HG03439 (cell line): ENCODE measurements around the gene ZNRF4.
"Not testable (repeated sequence)": the region's sequence is repeated elsewhere in the genome, so short reads cannot be mapped to it uniquely, and the experiment has no call there.

ENCODE experiments used
- ATAC-seq: cut with Tn5 transposase; IDR thresholded peaks from one replicate; pipeline ENCODE4 v1.9.1; 2021; ENCODE audit warnings: mild to moderate bottlenecking, moderate library complexity; ENCODE audit not compliant: unreplicated experiment

Gene ZNRF4, protein sequence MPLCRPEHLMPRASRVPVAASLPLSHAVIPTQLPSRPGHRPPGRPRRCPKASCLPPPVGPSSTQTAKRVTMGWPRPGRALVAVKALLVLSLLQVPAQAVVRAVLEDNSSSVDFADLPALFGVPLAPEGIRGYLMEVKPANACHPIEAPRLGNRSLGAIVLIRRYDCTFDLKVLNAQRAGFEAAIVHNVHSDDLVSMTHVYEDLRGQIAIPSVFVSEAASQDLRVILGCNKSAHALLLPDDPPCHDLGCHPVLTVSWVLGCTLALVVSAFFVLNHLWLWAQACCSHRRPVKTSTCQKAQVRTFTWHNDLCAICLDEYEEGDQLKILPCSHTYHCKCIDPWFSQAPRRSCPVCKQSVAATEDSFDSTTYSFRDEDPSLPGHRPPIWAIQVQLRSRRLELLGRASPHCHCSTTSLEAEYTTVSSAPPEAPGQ

DNA sequence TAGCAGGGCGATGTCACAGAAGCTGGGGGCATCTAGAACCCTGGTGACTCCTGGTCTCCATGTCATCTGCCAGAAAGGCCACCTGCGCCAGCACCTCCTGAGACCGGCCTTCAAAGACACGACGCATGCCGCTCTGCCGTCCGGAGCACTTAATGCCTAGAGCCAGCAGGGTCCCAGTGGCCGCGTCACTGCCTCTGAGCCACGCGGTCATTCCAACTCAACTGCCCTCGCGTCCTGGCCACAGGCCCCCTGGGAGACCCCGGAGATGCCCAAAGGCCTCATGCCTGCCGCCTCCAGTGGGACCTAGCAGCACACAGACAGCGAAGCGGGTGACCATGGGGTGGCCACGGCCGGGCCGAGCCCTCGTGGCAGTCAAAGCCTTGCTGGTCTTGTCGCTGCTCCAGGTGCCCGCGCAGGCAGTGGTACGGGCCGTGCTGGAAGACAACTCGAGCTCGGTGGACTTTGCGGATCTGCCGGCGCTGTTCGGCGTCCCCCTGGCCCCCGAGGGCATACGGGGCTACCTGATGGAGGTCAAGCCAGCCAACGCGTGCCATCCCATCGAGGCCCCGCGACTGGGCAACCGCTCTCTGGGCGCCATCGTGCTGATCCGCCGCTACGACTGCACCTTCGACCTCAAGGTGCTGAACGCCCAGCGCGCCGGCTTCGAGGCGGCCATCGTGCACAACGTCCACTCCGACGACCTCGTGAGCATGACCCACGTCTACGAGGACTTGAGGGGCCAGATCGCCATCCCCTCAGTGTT lies at the start of gene ZNRF4:
Gene ZNRF4, plus strand, starts transcription at position 51 of the 763 bp plus-strand sequence. Its CDS starts 75 bp downstream, at position 126.
- no peak for ATAC-seq

DNA sequence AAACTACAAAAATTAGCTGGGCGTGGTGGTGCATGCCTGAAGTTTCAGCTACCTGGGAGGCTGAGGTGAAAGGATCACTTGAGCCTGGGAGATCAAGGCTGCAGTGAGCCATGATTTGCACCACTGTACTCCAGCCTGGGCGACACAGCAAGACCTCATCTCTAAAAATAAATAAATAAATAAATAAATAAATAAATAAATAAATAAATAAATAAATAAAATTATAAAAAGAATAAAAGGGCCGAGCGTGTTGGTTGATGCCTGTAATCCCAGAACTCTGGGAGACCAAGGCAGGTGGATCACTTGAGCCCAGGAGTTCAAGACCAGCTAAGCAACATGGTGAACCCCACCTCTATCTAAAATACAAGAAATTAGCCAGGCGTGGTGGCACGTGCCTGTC lies 49.0 kb upstream of the ZNRF4 start:
- ATAC-seq, result not testable (repeated sequence)

DNA sequence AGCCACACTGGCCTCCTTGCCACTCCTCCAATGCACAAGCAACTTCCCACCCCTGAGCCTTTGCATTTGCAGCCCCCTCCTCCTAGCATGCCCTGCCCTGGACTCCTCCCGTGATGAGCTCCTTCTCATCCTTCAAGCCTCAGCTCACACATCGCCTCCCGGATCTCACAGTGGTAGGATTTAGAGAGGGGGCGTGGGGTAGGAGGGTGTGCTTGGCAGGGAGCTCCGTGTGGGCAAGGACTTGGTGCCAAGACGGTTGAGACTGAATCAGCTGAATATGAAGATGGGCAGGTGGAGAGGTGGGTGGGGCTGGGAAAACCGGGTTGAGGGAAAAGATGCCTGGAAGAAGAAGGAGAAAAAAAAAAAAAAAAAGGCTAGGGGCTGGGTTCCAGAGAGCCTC lies 48.4 kb upstream of the ZNRF4 start:
- no peak for ATAC-seq

DNA sequence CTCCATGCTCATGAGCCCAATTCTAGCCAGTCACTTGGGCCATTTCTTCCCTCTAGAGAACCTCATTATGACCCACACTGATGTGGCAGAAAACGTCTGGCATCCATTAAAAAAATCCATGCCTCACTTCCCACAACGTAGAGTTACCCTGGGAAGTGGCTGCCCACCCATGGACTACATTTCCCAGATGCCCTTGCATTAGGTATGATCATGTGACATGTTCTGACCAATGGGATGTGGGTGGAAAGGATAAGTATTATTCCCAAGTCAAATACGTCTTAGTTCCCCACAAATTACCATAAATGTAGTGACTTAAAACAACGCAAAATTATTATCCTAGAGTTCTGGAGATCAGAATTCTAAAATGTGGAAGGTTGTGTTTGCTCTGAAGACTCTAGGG lies 47.9 kb upstream of the ZNRF4 start:
- no peak for ATAC-seq

DNA sequence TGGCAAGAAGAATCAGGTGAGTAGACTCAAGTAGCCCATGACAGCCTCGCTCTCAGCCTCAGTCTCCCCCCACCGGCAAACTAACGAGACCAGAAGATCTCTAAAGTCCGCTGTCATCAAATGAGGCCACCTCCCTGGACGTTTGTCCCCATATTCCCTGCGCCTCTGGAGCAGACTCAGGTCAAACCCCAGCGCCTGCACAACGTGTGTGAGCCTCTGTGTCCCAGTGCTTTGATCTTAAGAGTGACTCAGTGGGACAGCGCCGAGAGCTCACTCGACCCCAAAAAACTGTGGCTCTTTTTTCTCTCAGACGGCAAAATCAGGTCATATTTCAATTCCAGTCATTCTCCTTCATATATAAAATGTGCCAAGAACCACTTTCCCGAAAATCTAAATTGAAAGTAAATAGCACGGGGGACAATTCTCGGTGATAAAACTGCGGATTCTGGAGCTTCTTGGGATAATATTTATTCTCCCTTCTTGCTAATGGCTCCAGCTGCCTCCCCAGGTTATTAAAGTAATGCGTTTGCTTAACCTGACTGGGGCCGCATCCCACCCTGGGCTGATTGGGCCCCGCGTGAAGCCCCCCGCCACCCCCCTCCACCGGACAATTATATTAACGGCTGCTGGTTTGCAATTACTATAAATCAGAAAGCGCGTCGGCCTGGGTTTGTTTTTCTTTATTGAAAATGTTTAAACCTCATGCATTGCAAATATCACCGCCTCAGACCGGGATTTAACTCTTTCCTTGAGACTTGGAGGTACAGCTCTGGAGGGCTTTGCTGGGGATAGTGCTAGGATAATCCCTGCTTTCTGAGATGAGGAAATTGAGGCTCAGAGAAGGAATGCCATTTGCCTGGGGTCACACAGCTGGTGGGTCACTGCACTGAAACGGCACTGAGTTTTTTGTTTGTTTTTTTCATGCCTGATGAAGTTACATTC lies 37.5 kb upstream of the ZNRF4 start:
- ATAC-seq, result no peak

DNA sequence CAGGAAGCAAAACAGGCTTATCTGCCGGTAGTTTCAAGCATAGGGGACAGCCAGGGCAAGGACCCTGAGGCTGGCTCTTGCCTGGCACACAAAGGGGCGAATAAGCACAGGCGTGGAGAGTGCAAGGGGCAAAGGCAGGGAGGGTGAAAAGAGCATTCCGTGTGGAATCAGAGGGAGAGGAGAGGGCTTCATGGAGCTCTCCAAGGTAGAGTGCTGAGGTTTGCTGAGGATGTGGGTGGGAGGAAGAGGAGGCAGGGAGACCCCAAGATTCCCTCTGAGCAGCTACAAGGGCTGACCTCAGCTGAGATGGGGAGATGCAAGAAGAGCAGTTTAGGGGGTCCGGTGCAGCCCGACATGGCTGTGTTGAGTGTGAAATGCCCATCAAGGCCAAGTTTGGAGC lies 36.5 kb upstream of the ZNRF4 start:
- ATAC-seq, result no peak

DNA sequence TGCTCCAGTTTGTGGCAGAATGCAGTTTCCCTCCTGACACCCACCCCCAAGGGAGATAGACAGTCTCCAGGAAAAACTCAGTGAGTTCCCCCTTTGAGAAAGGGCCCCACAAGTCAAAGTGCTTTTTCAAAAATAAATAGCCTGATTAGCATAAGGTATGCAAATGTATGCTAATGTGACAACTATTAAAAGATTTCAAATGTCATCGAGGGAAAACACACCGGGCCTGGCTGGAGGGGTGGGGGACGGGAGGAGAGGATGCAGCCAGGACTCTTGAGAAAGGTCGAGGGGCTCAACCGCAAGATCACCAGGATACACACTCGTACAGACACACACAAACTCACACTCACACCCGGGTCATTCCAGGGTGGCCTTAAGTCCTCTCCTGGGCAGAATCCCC lies 34.3 kb upstream of the ZNRF4 start:
- no peak for ATAC-seq

DNA sequence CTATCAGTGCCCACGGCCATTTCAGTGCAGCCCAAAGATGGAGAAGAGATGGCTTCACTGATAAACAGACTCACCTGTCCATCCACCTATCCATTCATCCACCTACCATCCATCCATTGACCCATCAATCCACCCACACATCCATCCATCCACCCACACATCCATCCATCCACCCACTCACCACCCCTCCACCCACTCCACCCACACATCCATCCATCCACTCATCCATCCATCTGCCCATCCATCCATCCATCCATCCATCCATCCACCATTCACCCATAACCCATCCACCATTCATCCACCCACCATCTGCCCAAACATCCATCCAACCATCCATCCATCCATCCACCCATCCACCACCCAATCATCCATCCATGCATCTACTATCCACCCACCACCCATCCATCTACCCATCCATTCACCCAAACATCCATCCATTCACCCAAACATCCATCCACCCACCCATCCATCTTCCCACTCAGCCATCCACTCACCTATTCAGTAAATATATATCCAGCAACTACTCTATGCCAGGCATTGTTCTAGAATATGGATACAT lies 31.6 kb upstream of the ZNRF4 start:
- ATAC-seq, result no peak

DNA sequence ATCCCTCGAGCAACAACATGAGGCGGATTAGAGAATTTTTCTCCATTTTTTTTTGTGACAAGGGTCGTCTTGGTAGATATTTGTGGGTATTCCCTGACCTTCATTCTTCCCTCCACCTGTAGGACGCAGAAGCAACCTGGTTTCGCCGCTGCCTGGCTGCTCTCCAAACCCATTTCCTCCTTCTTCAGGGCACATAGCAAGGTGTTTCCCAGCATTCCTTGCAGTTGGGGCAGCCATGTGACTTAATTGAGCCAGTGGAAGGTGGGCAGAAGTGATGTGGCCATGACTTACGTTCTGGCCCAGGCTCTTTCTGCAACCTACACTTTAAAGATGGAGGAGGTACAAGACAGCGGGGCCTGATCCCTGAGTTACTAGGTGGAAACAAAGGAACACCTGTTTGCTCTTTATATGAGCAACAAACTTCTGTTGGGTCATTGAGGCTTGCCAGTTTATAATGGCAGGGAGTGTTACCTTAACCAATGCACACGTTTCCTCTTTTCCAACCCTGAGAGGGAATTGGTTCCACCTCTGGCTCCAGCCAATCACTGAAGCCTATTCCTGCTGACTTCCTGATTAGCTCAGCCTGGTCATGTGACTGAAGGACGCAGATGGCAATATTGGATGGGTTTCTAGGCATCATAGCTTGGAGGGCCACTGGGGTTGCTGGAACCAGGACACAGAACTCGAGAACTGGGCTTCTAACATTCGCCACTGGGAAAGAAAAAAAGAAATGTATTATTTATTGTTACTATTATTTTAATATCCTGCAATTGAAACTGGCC lies 30.8 kb upstream of the ZNRF4 start:
- ATAC-seq, result no peak

DNA sequence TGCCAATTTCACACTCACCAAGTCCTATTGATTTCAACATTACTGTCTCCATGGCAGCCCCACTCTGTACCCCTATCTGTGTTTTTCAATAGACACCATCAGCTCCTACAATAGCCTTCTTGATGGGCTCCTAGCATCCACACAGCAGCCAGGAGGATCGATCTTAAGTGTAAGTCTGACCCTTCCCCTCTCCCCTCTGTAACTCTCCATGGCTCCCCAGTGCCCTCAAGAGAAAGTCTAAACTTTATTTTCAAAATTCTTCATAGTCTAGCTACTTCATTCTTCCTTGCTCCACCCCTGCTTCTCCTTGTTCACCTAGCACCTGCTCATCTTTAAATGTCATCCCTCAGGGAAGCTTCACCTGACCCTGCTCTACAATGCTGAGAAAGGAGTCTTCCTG lies 30.0 kb upstream of the ZNRF4 start:
- no peak for ATAC-seq

DNA sequence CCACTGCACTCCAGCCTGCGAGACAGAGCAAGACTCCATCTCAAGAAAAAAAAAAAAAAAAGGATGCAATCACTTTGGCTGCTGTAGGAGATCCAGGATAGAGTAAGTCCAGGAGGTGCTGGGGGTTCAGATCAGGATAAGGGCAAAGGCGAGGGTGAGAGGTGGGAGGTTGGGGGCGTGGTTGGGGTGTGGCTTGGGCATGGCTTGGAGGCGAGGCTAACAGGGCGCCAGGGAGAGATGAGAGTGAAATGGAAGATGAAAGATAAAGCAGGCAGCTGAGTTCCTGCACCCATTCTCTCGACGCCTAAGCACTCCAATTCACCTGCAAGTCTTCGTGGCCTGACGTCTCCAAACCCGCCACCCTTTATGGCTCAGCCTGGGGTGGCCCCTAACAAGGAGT lies 25.0 kb upstream of the ZNRF4 start:
- ATAC-seq, result no peak

DNA sequence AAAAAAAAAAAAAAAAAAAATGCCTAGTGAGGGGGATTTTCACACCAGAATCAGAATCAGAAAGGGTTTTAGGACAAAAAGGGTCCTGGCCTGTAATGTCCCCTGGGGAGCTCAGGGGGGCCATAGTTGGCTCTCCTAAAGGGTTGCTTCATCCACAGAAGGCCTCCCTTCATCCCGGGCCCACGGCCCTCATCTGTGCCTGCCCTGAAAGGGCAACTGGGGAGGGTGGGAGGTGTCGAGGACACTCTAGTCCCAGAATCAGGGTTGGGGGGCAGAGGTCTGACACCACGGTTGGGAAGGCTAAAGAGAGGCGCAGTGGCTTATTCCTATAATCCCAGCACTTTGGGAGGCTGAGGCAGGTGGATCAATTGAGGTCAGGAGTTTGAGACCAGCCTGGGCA lies 22.5 kb upstream of the ZNRF4 start:
- ATAC-seq, result no peak

DNA sequence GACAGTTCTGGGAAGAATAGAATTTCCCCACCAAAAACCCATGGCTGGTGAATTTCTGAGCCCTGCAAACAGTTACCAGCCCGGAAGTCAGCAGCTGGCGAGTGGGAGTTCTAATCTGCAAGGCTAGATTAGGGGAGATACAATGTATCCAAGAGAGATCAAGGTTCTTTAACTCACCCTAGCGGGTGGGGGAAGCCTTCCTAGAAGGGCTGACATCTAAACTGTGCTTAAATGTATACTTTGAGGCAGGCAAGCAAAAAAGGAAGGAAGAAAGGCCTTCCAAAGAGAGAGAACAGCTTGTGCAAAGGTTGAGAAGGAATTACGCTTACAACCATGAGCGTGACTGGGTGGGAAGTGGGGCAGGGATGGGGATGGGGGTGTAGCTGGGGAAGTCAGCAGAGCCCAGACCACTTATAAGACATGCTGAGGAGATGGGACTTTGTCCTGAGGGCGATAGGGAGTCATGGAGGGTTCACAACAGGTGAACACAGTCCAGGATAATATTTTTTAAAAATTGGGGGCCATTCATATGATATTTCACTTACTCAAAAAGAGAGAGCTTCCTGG lies 20.8 kb upstream of the ZNRF4 start:
- ATAC-seq, result no peak

DNA sequence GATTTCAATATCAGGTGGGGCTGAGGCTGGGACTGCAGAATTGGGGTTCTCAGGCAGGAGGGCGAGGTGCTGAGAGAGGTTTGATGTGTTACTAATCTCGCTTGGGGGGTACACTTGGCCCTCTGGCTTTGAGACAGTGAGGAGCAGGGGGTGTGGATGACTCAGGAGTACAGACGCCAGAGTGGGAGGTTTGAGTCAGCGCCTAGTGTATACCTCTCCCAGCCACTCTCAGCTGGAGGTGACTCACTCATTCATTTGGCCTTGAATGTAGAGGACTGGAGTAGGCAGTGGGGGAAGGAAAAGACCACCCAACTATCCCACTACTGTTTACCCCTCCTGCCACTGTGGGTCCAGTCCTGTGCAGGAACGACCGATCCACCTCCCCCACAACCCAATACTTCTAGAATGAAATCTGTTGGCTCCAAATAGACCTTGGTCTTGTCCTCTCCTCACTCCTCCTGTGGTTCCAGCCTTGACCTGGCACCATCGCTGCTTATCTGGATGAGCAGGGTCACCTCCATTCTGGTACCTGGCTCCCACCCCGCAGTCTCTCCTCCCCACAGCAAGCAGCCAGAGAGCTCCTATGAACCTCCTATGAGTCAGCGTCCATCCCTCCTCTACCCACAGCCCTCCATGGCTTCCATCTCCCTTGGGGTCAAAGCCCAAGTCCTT lies 20.1 kb upstream of the ZNRF4 start:
- no peak for ATAC-seq

DNA sequence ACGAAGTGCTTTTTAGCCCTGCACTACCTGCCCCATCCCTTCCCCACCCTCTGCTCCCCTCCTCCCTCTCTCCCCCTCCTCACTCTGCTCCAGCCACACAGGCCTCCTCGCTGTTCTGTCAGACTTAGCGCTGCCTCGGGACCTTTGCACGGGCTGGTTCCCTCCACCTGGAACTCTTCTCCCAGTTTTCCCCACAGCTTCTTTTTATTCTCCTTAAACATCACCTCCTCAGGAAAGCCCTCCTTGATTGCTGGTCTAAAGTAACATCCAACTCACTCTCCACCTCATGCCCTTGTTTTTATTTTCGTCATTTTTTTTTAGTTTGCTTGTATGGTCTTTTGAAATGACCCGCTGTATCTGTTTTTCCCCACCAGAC lies 19.6 kb upstream of the ZNRF4 start:
- ATAC-seq, result no peak

DNA sequence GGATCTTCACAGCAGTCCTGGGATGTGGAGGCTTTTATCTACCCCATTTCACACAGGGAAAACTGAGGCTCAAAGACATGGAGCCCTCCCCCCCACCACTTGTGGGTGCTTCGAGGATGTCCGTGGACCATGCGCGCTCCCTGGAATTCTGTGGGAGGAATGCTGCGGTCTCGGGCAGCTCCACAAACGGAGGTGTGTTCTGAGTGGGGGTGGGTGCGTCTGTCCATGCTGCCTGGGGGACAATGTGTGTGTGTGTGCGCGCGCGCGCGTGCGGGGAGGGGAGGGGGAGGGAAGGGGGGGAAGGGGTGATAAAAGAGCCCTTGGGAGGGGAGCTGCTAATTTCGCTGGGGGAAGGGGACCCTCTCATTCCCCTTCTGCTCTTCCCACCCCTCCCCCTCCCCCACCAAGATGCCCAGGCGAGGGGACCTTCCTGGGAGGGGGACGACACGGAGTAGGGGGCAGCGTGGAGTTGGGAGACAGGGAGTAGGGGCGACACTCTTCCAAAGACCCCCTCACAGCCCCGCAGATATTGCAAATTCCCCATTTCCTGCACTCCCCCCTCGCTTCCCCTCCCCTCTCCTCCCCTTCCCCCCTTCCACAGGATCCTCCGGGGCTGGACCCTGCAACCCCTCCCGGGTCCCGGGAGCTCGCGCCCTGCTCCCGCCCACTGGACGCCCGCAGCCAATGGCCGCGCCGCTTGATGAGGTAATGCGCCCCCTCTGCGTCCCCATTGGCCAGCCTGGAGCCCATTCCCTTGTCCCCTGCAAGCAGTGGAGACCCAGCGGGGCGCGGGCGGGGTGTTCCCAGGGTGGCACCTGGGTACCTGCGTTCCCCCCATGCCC lies 18.9 kb upstream of the ZNRF4 start:
- ATAC-seq, result no peak

DNA sequence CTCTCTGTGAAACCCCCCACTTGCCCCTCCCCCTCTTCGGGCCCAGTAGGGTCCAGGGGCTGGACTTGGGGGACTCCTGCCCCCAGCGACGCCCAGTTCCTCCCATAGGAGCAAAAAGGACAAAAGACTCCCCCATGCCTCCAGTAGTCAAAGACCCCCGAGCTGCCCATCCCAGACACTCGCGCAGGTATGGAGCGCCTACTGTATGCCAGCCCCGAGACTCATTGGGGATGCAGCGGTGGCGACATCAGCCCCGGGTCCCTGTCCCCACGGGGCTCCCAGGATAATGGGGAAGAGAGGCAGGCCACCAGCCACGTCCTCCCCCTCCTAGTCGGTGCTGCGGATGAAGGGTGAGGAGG lies 18.3 kb upstream of the ZNRF4 start:
- ATAC-seq, result no peak

DNA sequence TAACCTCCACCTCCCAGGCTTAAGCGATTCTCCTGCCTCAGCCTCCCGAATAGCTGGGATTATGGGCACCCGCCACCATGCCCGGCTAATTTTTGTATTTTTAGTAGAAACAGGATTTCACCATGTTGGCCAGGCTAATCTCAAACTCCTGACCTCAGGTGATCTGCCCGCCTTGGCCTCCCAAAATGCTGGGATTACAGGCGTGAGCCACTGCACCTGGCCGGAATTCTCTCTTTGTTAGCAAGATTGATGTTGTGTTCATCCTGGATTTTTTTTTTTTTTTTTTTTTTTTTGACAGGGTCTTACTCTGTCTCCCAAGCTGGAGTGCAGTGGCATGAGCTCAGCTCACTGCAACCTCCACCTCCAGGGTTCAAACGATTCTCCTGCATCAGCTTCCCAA lies 16.5 kb upstream of the ZNRF4 start:
- not testable (repeated sequence) for ATAC-seq
